HepG2 (cell line): Measurements from ENCODE around the gene PDSS2.

Experiments
- CBX5 ChIP-seq: sonication (generic); formaldehyde crosslinking; IDR thresholded peaks from 2 replicates; pipeline ENCODE4 v1.4.0; 2020; ENCODE audit warnings: missing genetic modification reagents, borderline replicate concordance
- CREB1 ChIP-seq, 2 experiments: fragments of 450-650 bp in 1 of 2; IDR thresholded peaks; 2 replicates each; pipeline ENCODE4 v1.6.1; 2016 to 2017; ENCODE audit warnings: control low read depth in 1 of 2, mild to moderate bottlenecking in 1 of 2, missing compliant biosample characterization in 1 of 2, missing genetic modification characterization in 1 of 2
- ERF ChIP-seq: IDR thresholded peaks from 2 replicates; pipeline ENCODE4 v1.6.1; 2018; ENCODE audit warnings: missing biosample characterization, missing genetic modification reagents
- POLR2AphosphoS5 ChIP-seq: IDR thresholded peaks from 2 replicates; pipeline ENCODE4 v1.6.1; 2012; ENCODE audit warnings: low read depth, low read length
- SRSF1 ChIP-seq: fragments of 200-400 bp; formaldehyde crosslinking; optimal IDR thresholded peaks from 2 replicates; pipeline ENCODE3; 2017; ENCODE audit warnings: mild to moderate bottlenecking, low read depth, low read length, moderate library complexity
- TF ChIP-seq, protein P1 (sequence below): sonication (generic); formaldehyde crosslinking; IDR thresholded peaks from 2 replicates; pipeline ENCODE4 v1.8.0; 2022; ENCODE audit warnings: missing genetic modification reagents, mild to moderate bottlenecking, borderline replicate concordance
- TF ChIP-seq, protein P2 (sequence below): sonication (generic); formaldehyde crosslinking; IDR thresholded peaks from 2 replicates; pipeline ENCODE4 v1.4.0; 2020; ENCODE audit warnings: low read depth, missing genetic modification reagents

DNA sequence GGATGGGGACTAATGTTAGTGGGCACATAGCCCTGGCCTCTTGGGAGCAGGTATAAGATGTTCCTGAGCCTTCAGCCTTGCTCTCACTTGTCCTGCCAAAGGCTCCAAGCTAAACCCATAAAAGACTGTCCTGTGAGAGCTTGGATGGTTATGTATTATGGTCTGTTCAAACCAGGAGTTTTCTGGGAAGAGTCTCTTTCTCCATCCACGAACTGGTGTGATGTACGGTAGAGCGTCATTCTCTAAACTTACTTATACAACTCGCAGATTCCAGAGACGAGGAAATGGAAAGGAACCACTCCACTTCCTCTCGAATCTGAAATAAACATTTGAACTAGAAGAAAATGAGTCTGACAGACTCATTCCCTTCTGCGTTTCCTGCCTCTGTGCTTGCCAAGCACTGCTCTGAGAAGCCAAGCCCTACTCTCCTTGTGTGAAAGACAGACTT, 35.9 kb upstream of the PDSS2 start:
- TF ChIP-seq CBX5 (CRISPR knock-in tag) (no peak), SRSF1 (no peak), POLR2AphosphoS5 (no peak), ERF (CRISPR knock-in tag) (no peak), CREB1 (IDR thresholded peaks at IDR 0.05) (no peak), CREB1 (CRISPR knock-in tag; IDR thresholded peaks at IDR 0.05) (no peak)
- TF ChIP-seq, protein P1, sequence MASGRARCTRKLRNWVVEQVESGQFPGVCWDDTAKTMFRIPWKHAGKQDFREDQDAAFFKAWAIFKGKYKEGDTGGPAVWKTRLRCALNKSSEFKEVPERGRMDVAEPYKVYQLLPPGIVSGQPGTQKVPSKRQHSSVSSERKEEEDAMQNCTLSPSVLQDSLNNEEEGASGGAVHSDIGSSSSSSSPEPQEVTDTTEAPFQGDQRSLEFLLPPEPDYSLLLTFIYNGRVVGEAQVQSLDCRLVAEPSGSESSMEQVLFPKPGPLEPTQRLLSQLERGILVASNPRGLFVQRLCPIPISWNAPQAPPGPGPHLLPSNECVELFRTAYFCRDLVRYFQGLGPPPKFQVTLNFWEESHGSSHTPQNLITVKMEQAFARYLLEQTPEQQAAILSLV (CRISPR knock-in tag): no peak
- TF ChIP-seq, protein P2, sequence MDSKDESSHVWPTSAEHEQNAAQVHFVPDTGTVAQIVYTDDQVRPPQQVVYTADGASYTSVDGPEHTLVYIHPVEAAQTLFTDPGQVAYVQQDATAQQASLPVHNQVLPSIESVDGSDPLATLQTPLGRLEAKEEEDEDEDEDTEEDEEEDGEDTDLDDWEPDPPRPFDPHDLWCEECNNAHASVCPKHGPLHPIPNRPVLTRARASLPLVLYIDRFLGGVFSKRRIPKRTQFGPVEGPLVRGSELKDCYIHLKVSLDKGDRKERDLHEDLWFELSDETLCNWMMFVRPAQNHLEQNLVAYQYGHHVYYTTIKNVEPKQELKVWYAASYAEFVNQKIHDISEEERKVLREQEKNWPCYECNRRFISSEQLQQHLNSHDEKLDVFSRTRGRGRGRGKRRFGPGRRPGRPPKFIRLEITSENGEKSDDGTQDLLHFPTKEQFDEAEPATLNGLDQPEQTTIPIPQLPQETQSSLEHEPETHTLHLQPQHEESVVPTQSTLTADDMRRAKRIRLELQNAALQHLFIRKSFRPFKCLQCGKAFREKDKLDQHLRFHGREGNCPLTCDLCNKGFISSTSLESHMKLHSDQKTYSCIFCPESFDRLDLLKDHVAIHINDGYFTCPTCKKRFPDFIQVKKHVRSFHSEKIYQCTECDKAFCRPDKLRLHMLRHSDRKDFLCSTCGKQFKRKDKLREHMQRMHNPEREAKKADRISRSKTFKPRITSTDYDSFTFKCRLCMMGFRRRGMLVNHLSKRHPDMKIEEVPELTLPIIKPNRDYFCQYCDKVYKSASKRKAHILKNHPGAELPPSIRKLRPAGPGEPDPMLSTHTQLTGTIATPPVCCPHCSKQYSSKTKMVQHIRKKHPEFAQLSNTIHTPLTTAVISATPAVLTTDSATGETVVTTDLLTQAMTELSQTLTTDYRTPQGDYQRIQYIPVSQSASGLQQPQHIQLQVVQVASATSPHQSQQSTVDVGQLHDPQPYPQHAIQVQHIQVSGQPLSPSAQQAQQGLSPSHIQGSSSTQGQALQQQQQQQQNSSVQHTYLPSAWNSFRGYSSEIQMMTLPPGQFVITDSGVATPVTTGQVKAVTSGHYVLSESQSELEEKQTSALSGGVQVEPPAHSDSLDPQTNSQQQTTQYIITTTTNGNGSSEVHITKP (CRISPR knock-in tag): no peak
